Liver (tissue), 9 donors: ENCODE results near the gene FGD5. TPM values are rescaled to one million over a fixed set of nuclear protein-coding genes. Genes with fewer than 3 reads are reported as not detected.

Experiments
- DNase-seq: peaks from one replicate; pipeline ENCODE4 v3.0.0-alpha.2; 2017; ENCODE audit warnings: low spot score
- H3K27ac ChIP-seq, 2 donors: one replicate each; pipeline ENCODE4 v1.7.0; 2013; ENCODE audit warnings: inconsistent platforms in 2 of 2, low read length in 2 of 2, control low read depth in 1 of 2, low read depth in 1 of 2, mild to moderate bottlenecking in 1 of 2
- H3K27me3 ChIP-seq, 4 donors: one replicate each; pipeline versions ENCODE4 v1.6.1 to v1.7.0; 2013; ENCODE audit warnings: low read length in 3 of 4, inconsistent platforms in 1 of 4, mild to moderate bottlenecking in 1 of 4, moderate library complexity in 1 of 4; ENCODE audit not compliant: control insufficient read depth in 4 of 4, insufficient read depth in 4 of 4
- H3K36me3 ChIP-seq, 4 donors: one replicate each; pipeline versions ENCODE4 v1.6.1 to v1.7.0; 2013; ENCODE audit warnings: low read length in 3 of 4, mild to moderate bottlenecking in 3 of 4, low read depth in 1 of 4, moderate library complexity in 1 of 4; ENCODE audit not compliant: control insufficient read depth in 4 of 4, insufficient read depth in 3 of 4
- H3K4me1 ChIP-seq, 4 donors: one replicate each; pipeline versions ENCODE4 v1.6.1 to v1.7.0; 2013; ENCODE audit warnings: low read length in 3 of 4, mild to moderate bottlenecking in 3 of 4, moderate library complexity in 1 of 4; ENCODE audit not compliant: control insufficient read depth in 4 of 4, insufficient read depth in 4 of 4
- H3K4me3 ChIP-seq, 3 donors: one replicate each; pipeline versions ENCODE4 v1.6.1 to v1.7.0; 2013; ENCODE audit warnings: low read length in 3 of 3, control low read depth in 1 of 3, low read depth in 1 of 3, mild to moderate bottlenecking in 1 of 3
- H3K9ac ChIP-seq, 2 donors: one replicate each; pipeline ENCODE4 v1.7.0; 2013; ENCODE audit warnings: low read length in 2 of 2, mild to moderate bottlenecking in 2 of 2, moderate library complexity in 2 of 2, control low read depth in 1 of 2, low read depth in 1 of 2
- H3K9me3 ChIP-seq, 4 donors: one replicate each; pipeline versions ENCODE4 v1.6.1 to v1.7.0; 2013; ENCODE audit warnings: low read length in 3 of 4; ENCODE audit not compliant: control insufficient read depth in 4 of 4
- ATF3 ChIP-seq: IDR thresholded peaks from 2 replicates; pipeline ENCODE4 v1.6.1; 2016; ENCODE audit warnings: antibody characterized with exemption
- CTCF ChIP-seq: fragments of 150-350 bp; IDR thresholded peaks from 2 replicates; pipeline ENCODE4 v1.5.1; 2017; ENCODE audit warnings: improper control_type of control experiment, low read depth, low read length; ENCODE audit not compliant: missing input control
- EGR1 ChIP-seq, 2 donors: IDR thresholded peaks; 2 replicates each; pipeline ENCODE4 v1.6.1; 2016 to 2018; ENCODE audit warnings: antibody characterized with exemption in 2 of 2, low read depth in 2 of 2
- FOXA2 ChIP-seq: IDR thresholded peaks from 2 replicates; pipeline ENCODE4 v1.6.1; 2016; ENCODE audit warnings: antibody characterized with exemption
- GABPA ChIP-seq, 2 donors: IDR thresholded peaks in 1 of 2; conservative IDR thresholded peaks in 1 of 2; 2 replicates each; pipeline ENCODE4 v1.6.1; 2016; ENCODE audit warnings: antibody characterized with exemption in 2 of 2, mild to moderate bottlenecking in 1 of 2, moderate library complexity in 1 of 2
- HNF4A ChIP-seq, 2 donors: conservative IDR thresholded peaks; 2 replicates each; pipeline ENCODE4 v1.6.1; 2016; ENCODE audit warnings: antibody characterized with exemption in 2 of 2, mild to moderate bottlenecking in 2 of 2
- HNF4G ChIP-seq: IDR thresholded peaks from 2 replicates; pipeline ENCODE4 v1.6.1; 2016; ENCODE audit warnings: antibody characterized with exemption
- JUND ChIP-seq, 2 donors: IDR thresholded peaks; 2 replicates each; pipeline ENCODE4 v1.6.1; 2016; ENCODE audit warnings: antibody characterized with exemption in 2 of 2
- MAX ChIP-seq: IDR thresholded peaks from 2 replicates; pipeline ENCODE4 v1.6.1; 2016; ENCODE audit warnings: antibody characterized with exemption
- NR2F2 ChIP-seq: IDR thresholded peaks from 2 replicates; pipeline ENCODE4 v1.6.1; 2016; ENCODE audit warnings: antibody characterized with exemption
- RAD21 ChIP-seq, 2 donors: IDR thresholded peaks; 2 replicates each; pipeline ENCODE4 v1.6.1; 2016; ENCODE audit warnings: antibody characterized with exemption in 2 of 2, mild to moderate bottlenecking in 2 of 2
- RXRA ChIP-seq, 2 donors: IDR thresholded peaks; 2 replicates each; pipeline ENCODE4 v1.6.1; 2017 to 2018; ENCODE audit warnings: antibody characterized with exemption in 2 of 2, mild to moderate bottlenecking in 1 of 2
- SP1 ChIP-seq: IDR thresholded peaks from 2 replicates; pipeline ENCODE4 v1.6.1; 2018; ENCODE audit warnings: antibody characterized with exemption, mild to moderate bottlenecking
- WGBS: extraction: QIAGEN DNeasy Blood & Tissue Kit; methylation state at CpG from one replicate; pipeline ENCODE4 v1.1.7; 2013; 5-methylcytosine and 5-hydroxymethylcytosine counted together
- polyA plus RNA-seq, 2 donors: library from polyadenylated mRNA; stranded (reverse) in 1 of 2; unstranded in 1 of 2; fragments of 200-250 nt in 1 of 2; fragments of >200 nt in 1 of 2; fragmentation: Nextera tagmentation in 1 of 2; extraction: Ambion mirVana in 1 of 2; gene quantifications; one replicate each; pipeline versions ENCODE4 v1.2.1 to v1.2.3, GENCODE V29; 2013 to 2015
- total RNA-seq, 2 donors: library from RNA; depleted of rRNA; stranded (reverse); fragments of >200 nt; gene quantifications; one replicate each; pipeline ENCODE4 v1.2.3, GENCODE V29; 2014
- TF ChIP-seq, protein P1 (sequence below): IDR thresholded peaks from 2 replicates; pipeline ENCODE4 v1.6.1; 2016; ENCODE audit warnings: antibody characterized with exemption, mild to moderate bottlenecking
- donor health status: healthy.
- donor health status: healthy.
- donor health status: healthy.
- donor health status: healthy.
- donor health status: healthy.

FGD5 gene
- total and polyA plus RNA-seq, 4 donors, result 2.0 to 6.3 (median 3.1) TPM

DNA sequence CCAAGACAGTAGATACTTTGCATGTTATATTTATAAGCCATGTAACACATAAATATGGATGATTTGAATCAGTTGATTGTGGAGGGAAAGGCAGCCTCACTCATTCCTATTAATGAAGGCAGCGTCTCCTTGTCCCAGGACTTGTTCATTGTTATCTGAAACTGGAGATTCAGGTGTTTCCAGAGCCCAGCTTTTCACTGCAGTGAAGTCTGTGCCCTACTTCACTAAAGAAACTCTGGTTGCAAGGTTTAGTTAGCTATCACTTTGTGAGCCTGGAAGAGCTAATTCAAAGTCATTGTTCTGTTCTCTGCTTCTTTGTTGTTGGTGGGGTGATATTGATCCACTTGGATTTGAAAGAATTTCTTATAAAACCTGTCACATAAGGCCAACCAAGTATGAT is 138.4 kb downstream of the FGD5 start:
- no peaks in the 10 kb centered on the region for H3K27me3 ChIP-seq
- H3K4me3 ChIP-seq, result no peak overlapping the region
- WGBS, result 95% methylated on average over 1 of the region's 1 CpG
- H3K27ac ChIP-seq, result no peak overlapping the region
- H3K9me3 ChIP-seq, result no peaks in the 10 kb centered on the region
- no peak overlapping the region for H3K9ac ChIP-seq
- H3K36me3 ChIP-seq, result no peaks in the 10 kb centered on the region
- no peak for TF ChIP-seq MAX
- no peak for TF ChIP-seq GABPA (IDR thresholded peaks at IDR 0.05 in 1 of 2, conservative IDR thresholded peaks at IDR 0.05 in 1 of 2)
- H3K4me1 ChIP-seq, result peaks cover 0 to 3% (median 0%) of the 10 kb centered on the region in 4 donors
- DNase-seq, result no peak

- Histone ChIP-seq H3K4me1 (peaks cover 0 to 3% (median 0%) of the 10 kb centered on the region in 4 donors), H3K4me3 (no peak overlapping the region), H3K27ac (no peak overlapping the region), H3K9ac (no peak overlapping the region), H3K9me3 (no peaks in the 10 kb centered on the region), H3K36me3 (peaks cover 0 to 2% (median 0%) of the 10 kb centered on the region in 4 donors), H3K27me3 (no peaks in the 10 kb centered on the region)
- 64% methylated on average over 1 of the region's 1 CpG for WGBS
- DNase-seq, result no peak
- TF ChIP-seq HNF4G (no peak), JUND (IDR thresholded peaks at IDR 0.05) (no peak), HNF4A (conservative IDR thresholded peaks at IDR 0.05) (no peak), GABPA (IDR thresholded peaks at IDR 0.05 in 1 of 2, conservative IDR thresholded peaks at IDR 0.05 in 1 of 2) (no peak), RAD21 (IDR thresholded peaks at IDR 0.05) (no peak), ATF3 (no peak), RXRA (IDR thresholded peaks at IDR 0.05) (no peak), NR2F2 (no peak), CTCF (no peak)
- TF ChIP-seq, protein P1, sequence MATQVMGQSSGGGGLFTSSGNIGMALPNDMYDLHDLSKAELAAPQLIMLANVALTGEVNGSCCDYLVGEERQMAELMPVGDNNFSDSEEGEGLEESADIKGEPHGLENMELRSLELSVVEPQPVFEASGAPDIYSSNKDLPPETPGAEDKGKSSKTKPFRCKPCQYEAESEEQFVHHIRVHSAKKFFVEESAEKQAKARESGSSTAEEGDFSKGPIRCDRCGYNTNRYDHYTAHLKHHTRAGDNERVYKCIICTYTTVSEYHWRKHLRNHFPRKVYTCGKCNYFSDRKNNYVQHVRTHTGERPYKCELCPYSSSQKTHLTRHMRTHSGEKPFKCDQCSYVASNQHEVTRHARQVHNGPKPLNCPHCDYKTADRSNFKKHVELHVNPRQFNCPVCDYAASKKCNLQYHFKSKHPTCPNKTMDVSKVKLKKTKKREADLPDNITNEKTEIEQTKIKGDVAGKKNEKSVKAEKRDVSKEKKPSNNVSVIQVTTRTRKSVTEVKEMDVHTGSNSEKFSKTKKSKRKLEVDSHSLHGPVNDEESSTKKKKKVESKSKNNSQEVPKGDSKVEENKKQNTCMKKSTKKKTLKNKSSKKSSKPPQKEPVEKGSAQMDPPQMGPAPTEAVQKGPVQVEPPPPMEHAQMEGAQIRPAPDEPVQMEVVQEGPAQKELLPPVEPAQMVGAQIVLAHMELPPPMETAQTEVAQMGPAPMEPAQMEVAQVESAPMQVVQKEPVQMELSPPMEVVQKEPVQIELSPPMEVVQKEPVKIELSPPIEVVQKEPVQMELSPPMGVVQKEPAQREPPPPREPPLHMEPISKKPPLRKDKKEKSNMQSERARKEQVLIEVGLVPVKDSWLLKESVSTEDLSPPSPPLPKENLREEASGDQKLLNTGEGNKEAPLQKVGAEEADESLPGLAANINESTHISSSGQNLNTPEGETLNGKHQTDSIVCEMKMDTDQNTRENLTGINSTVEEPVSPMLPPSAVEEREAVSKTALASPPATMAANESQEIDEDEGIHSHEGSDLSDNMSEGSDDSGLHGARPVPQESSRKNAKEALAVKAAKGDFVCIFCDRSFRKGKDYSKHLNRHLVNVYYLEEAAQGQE, result no peak
Observed at GRCh38 chr3:14957925-14958324, 139.2 kb downstream of the FGD5 start.

GRCh38 chr3:14959359-14959943 is 140.7 kb downstream of the FGD5 start:
- 72% methylated on average over 2 of the region's 2 CpGs for WGBS
- Histone ChIP-seq H3K9me3 (no peaks in the 10 kb centered on the region), H3K36me3 (peaks cover 0 to 4% (median 0%) of the 10 kb centered on the region in 4 donors), H3K27ac (no peak overlapping the region), H3K4me1 (peaks cover 0 to 3% (median 0%) of the 10 kb centered on the region in 4 donors), H3K27me3 (no peaks in the 10 kb centered on the region), H3K9ac (peak overlapping the region in 1 of 2 donors; percentile 54), H3K4me3 (no peak overlapping the region)
- TF ChIP-seq FOXA2 (no peak), SP1 (no peak), MAX (no peak), EGR1 (IDR thresholded peaks at IDR 0.05; ENCODE audit: low read depth in 2 of 2) (no peak)
- no peak for DNase-seq
